HG02763 (cell line): ENCODE measurements around the gene SUN2.

ENCODE experiments used
- ATAC-seq: cut with Tn5 transposase; IDR thresholded peaks from one replicate; pipeline ENCODE4 v1.9.1; 2021; ENCODE audit warnings: mild to moderate bottlenecking, moderate library complexity; ENCODE audit not compliant: unreplicated experiment

SUN2 gene

GRCh38 chr22:38754751-38755154, 1.0 kb downstream of the SUN2 start:
- ATAC-seq: no peak

- no peak for ATAC-seq
These were observed 1.6 kb downstream of the SUN2 start for GRCh38 chr22:38753948-38754750.

DNA sequence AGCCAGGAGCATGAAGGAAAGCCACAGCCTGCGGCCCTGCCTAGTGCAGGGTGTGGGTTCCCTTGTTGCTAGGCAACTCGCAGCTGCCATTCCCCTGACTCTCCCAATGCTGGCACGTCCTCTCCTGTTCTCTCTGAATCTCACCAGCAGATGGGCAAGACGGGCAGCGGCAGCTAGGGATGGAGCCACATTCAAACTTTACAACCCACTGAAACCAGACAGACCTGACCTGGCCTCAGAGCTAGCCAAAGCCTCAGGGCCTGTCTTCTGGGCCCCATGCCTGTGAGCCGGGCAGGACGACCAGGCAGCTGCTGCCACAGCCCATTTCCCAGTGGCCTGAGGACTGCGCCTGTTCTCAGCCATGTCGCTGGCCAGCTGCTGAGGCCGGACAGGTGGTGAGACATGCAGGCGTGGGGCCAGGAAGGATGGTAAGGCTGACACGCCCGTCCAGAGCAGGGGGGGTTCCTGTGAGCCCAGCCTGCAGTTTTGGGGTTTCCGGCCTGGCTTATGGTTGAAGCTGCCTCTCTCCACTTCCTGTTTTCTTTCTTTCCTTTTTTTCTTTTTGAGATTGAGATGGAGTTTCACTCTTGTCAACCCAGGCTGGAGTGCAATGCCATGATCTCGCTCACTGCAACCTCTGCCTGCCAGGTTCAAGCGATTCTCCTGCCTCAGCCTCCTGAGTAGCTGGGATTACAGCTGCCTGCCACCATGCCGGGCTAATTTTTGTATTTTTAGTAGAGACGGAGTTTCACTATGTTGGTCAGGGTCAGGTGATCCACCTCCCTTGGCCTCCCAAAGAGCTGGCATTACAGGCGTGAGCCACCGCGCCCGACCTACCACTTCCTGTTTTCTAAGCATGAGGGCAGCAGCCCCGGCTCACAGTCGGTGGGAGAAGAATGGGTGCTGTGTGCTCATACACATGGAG, 4.1 kb downstream of the SUN2 start:
- no peak for ATAC-seq

GRCh38 chr22:38751066-38751421, 4.8 kb downstream of the SUN2 start:
- no peak for ATAC-seq

GRCh38 chr22:38750638-38751037, 5.2 kb downstream of the SUN2 start:
- no peak for ATAC-seq

- no peak for ATAC-seq
These were observed 5.7 kb downstream of the SUN2 start for GRCh38 chr22:38750104-38750503.

DNA sequence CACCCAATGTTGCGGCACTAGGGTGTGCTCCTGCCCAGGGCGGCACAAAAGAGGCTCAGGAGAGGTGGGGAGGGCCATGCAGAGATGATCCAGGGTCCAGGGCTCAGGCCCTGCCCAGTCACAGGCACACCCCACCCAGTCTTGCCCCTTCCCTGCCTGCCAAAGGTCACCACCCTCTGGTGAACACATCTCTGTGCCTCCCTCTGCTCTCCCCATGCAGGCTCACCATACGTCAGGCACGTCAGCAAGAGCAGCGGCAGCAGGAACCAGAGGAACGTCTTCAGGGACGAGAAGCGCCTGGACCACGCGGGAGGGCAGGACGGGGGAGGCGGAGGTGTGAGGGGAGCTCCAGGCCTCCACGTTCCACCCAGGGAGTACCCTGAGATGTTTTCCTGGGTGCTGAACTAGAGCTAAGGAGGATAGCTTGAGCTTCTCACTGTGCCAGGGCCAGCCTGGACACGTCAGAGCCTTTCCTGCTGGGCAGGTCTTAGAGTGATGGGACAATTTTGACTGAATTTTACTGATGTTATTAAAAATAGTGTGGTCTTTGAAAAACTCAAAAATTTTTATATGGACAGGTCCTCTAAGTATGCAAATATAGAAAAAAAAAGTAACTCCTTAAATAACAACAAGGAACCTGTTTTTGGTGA, 7.2 kb downstream of the SUN2 start:
- no peak for ATAC-seq

- no peak for ATAC-seq
These were observed 9.9 kb downstream of the SUN2 start for GRCh38 chr22:38745676-38746460.

GRCh38 chr22:38744981-38745380, 10.8 kb downstream of the SUN2 start:
- ATAC-seq: no peak

DNA sequence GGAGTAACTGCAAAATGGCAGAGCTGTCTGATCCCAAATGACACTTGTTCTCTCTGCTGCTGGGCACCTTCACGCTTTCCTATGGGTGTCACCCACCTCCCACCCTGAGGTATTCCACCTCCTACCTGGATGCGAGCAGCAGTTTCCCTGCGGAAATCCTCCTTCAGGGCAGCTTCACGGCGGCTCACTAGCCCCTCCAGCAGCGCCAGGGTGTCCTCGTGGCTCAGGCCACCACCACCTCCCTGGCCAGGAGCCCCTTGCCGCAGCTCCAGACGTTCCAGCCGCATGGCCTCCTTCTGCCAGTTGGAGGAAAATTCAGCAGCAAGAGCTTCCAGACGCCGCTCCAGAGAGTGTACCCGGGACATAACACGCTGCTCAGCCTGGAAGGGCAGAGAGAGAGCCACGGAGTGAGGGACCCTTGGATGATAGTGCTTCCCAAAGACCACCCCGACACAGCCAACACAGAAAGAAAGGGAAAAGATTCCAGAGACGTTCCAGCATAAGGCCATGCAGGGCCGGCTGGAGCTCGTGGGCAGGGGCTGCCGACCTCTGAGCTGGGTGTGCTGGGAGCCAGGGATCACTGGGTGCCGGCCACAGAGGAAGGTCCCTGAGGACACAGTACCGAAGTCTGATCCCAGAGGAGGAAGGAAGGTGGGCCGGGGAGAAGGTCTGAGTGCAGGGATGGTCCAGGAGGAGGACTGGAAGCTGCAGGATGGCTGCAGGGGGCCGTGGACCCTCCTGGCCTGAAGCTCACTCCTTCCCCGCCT, 13.4 kb downstream of the SUN2 start:
- no peak for ATAC-seq

DNA sequence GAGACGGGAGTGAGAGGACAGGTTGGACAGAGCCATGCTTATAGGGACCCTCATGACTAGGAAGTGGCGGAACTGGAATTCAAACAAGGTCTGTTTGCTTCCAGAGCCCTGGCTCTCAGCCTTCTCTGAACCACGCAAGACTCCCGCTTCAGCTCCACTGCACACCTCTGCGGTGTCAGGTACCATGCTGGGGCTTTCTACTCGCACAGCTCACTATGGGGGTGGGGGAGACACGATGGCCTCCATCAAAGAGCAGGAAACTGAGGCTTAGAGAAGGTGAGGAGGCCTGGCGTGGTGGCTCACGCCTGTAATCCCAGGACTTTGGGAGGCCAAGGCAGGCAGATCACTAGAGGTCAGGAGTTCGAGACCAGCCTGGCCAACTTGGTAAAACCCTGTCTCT, 14.2 kb downstream of the SUN2 start:
- no peak for ATAC-seq

DNA sequence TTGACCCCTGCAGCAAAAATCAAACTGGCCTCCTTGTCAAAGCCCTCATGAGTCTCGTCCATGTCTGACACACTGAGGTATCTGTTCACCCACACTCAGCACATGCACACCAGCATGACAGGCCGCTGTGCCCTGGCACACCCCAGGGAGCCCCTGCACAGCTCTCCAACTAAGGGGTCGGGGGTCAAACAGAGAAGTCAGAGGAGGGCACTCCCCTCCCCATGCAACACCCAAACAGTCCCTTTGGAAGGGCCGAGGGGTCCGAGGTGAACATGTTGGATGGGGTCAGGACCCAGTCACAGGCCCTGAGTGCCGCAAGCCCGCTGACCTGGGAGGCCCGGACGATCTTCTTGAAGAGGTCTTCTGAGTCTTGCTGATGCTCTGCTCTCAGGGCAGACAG, 14.6 kb downstream of the SUN2 start:
- no peak for ATAC-seq

DNA sequence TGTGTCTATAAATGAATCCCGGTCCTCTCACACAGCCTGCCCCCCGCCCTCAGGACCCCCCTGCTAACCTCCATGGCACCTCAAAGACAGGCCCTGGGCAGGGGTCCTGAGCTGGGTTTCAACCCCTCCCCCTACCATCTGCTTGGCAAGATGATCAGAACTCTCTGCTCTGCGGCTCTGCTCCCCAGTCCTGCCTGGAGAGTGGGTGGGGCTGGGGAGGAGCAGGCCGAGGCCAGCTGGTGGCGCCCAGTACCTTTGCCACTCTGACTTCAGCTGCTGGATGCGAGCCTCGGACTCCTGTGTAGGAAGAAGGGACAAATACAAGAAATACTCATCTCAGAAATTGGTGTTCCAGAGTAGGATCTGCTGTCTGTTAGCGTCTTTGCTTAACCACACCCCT, 15.0 kb downstream of the SUN2 start:
- ATAC-seq: no peak

DNA sequence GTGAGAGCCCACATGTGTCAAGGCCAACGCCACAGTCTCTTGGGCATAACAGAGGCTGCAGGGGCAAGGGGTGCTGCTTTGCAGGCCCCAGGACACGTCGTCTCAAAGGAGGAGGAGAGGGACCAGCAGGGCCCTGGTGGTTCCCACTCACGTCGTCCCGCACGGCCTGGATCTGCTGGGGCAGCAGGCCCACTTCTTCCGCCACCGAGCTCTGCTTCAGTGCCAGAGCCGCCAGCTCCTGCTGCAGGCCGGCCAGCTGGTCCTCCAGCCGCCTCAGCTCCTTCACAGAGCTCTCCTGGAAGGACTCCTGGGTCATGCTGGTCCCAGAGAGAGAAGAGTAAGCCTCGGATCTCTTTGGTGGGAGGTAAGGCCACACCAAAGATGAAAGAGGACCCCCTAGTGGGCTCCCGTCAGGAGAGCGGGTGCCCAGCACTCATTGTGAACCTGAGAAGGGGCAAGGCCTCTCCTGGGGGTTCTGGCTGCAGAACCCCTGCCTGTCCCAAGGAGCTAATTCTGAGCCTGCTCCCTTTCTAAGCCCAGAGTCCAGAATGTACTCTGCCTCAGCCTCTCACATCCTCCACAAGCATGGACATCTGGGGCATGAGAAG, 15.6 kb downstream of the SUN2 start:
- no peak for ATAC-seq

- no peak for ATAC-seq
These were observed 16.3 kb downstream of the SUN2 start for GRCh38 chr22:38739300-38740055.

GRCh38 chr22:38738475-38739070, 17.2 kb downstream of the SUN2 start:
- no peak for ATAC-seq

DNA sequence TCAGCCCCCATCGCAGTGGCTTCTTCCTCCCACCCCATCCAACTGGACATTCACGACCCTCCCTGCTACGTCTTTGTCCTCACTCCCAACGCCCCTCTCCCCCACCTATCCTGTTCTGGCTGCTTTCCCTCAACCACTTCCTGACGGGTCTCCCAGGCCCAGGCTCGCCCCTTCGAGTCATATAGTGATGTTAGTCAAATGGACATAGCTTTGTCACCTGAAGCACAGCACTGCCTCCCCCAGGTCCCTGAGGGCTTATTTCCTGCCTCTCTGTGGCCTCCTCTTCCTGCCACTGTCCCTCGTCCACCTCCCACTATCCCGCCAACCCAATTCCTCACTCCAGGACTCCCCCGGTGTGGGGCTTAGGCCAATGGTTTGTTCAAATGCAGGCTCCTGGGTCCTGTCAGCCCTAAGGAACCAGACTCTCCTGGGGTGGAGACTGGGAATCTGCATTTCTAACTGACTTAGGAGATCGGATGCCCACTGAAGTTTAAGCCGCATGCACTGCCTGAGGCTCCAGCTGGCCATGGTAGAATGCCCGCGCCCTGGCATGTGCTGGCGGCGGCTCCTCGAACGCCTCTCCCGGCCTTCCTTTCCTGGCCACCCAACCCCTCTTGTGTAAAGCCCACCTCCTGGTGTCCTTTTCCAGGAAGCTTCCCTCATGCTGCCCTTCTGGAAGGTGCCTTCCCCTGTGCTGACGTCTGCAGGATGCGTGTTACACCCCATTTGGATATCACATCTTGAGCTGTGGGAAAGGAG, 18.3 kb downstream of the SUN2 start:
- no peak for ATAC-seq

DNA sequence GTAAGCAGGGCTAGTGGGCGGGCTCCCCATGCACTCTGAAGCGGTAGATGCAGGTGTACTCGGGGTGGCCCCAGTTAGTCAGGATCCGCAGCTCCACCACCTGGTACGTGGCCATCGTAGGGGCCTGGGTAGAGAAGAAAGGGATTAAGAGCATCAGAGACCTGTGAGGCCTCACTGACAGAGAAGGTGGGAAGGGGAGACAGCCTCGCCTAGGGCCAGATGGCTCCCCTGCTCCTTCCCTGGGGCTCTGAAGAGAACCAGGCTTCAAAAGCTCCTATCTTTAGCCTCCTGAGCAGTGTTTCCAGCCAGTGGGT, 19.6 kb downstream of the SUN2 start:
- no peak for ATAC-seq
